Tibial artery (tissue), 4 donors: ENCODE data around the gene ARHGEF17.

Experiments
- DNase-seq, 2 donors: peaks; one replicate each; pipeline ENCODE4 v3.0.0-alpha.2; 2019
- H3K27ac ChIP-seq, 2 donors: fragments of 200-600 bp; sonication (generic) in 1 of 2; 1 replicate in 1 of 2; 2 replicates in 1 of 2; pipeline ENCODE4 v1.5.1; 2018 to 2019; ENCODE audit warnings: mild to moderate bottlenecking in 1 of 2
- H3K27me3 ChIP-seq, 2 donors: fragments of 200-600 bp; sonication (generic) in 1 of 2; one replicate each; pipeline versions ENCODE4 v1.5.1 to v1.6.0; 2016 to 2019
- H3K36me3 ChIP-seq, 3 donors: fragments of 200-600 bp; sonication (generic) in 2 of 3; one replicate each; pipeline ENCODE4 v1.5.1; 2016 to 2019; ENCODE audit warnings: mild to moderate bottlenecking in 2 of 3
- H3K4me1 ChIP-seq, 4 donors: fragments of 200-600 bp; sonication (generic) in 2 of 4; 1 replicate in 3 of 4; 2 replicates in 1 of 4; pipeline ENCODE4 v1.5.1; 2016 to 2019
- H3K4me3 ChIP-seq, 2 donors: fragments of 200-600 bp; sonication (generic) in 1 of 2; 1 replicate in 1 of 2; 2 replicates in 1 of 2; pipeline ENCODE4 v1.5.1; 2018 to 2019; ENCODE audit warnings: mild to moderate bottlenecking in 2 of 2
- H3K9me3 ChIP-seq, 3 donors: fragments of 200-600 bp; sonication (generic) in 1 of 3; one replicate each; pipeline ENCODE4 v1.5.1; 2016 to 2019
- CTCF ChIP-seq, 2 experiments: fragments of 200-600 bp in 1 of 2; fragments of 450-650 bp in 1 of 2; IDR thresholded peaks; one replicate each; pipeline ENCODE4 v1.5.1; 2017 to 2019; ENCODE audit warnings: antibody characterized with exemption in 2 of 2, mild to moderate bottlenecking in 1 of 2, moderate library complexity in 1 of 2
- intact Hi-C: fragments of 100-400 bp; cut with DNase I; formaldehyde crosslinking; loops from one replicate; pipeline ENCODE4 v1.15.0; 2023; ENCODE audit warnings: low total_unique reads

The ARHGEF17 gene

GRCh38 chr11:73320763-73321603, 12.9 kb downstream of the ARHGEF17 start:
- Histone ChIP-seq H3K9me3 (no peaks in the 10 kb centered on the region), H3K4me1 (peaks cover 10 to 100% (median 96%) of the 10 kb centered on the region in 4 donors), H3K4me3 (peak overlapping the region; percentile 1 to 5), H3K36me3 (peaks cover 0 to 7% (median 0%) of the 10 kb centered on the region in 3 donors), H3K27me3 (no peaks in the 10 kb centered on the region), H3K27ac (peak overlapping the region; percentile 97)
- peak in 1 of 2 donors; percentile 83 for DNase-seq
- TF ChIP-seq CTCF (IDR thresholded peaks at IDR 0.05), result no peak
- intact Hi-C loops, result no loop called here

GRCh38 chr11:73321604-73322381, 13.7 kb downstream of the ARHGEF17 start:
- Histone ChIP-seq H3K36me3 (peaks cover 0 to 9% (median 0%) of the 10 kb centered on the region in 3 donors), H3K9me3 (no peaks in the 10 kb centered on the region), H3K4me3 (peak overlapping the region in 1 of 2 donors; percentile 5), H3K27me3 (no peaks in the 10 kb centered on the region), H3K27ac (peak overlapping the region; percentile 97), H3K4me1 (peaks cover 10 to 100% (median 96%) of the 10 kb centered on the region in 4 donors)
- intact Hi-C loops, result no loop called here
- no peak for DNase-seq
- TF ChIP-seq CTCF (IDR thresholded peaks at IDR 0.05), result no peak

- Histone ChIP-seq H3K36me3 (peaks cover 0 to 9% (median 0%) of the 10 kb centered on the region in 3 donors), H3K4me3 (peak overlapping the region in 1 of 2 donors; percentile 16), H3K27ac (peak overlapping the region; percentile 97), H3K9me3 (no peaks in the 10 kb centered on the region), H3K27me3 (no peaks in the 10 kb centered on the region), H3K4me1 (peaks cover 10 to 100% (median 97%) of the 10 kb centered on the region in 4 donors)
- TF ChIP-seq CTCF (IDR thresholded peaks at IDR 0.05), result no peak
- DNase-seq, result no peak
- intact Hi-C loops, result no loop called here
These were observed 14.6 kb downstream of the ARHGEF17 start for GRCh38 chr11:73322382-73323306.

GRCh38 chr11:73323464-73323863, 15.4 kb downstream of the ARHGEF17 start:
- Histone ChIP-seq H3K4me3 (peak overlapping the region in 1 of 2 donors; percentile 24), H3K27ac (peak overlapping the region; percentile 97), H3K27me3 (no peaks in the 10 kb centered on the region), H3K36me3 (peaks cover 0 to 9% (median 0%) of the 10 kb centered on the region in 3 donors), H3K9me3 (no peaks in the 10 kb centered on the region), H3K4me1 (peaks cover 10 to 100% (median 97%) of the 10 kb centered on the region in 4 donors)
- peak in 1 of 2 experiments; percentile 5 for TF ChIP-seq CTCF (IDR thresholded peaks at IDR 0.05)
- intact Hi-C loops, result no loop called here
- DNase-seq, result peak; percentile 93 to 98

GRCh38 chr11:73324116-73324515, 16.0 kb downstream of the ARHGEF17 start:
- H3K36me3 ChIP-seq, result peaks cover 0 to 9% (median 0%) of the 10 kb centered on the region in 3 donors
- DNase-seq, result no peak
- intact Hi-C loops, result no loop called here
- H3K4me3 ChIP-seq, result peak overlapping the region; percentile 5 to 24
- H3K4me1 ChIP-seq, result peaks cover 10 to 100% (median 95%) of the 10 kb centered on the region in 4 donors
- H3K27me3 ChIP-seq, result no peaks in the 10 kb centered on the region
- H3K27ac ChIP-seq, result peak overlapping the region; percentile 97
- no peaks in the 10 kb centered on the region for H3K9me3 ChIP-seq
- no peak for TF ChIP-seq CTCF (IDR thresholded peaks at IDR 0.05)
